Measurements from ENCODE around the gene SLC1A2. TPM values are rescaled to one million over a fixed set of nuclear protein-coding genes. Genes with fewer than 3 reads are reported as not detected.

SLC1A2 gene
- total RNA-seq, 4 donors from 2014 or later = 0.05 to 1.2 (median 0.54) TPM

DNA sequence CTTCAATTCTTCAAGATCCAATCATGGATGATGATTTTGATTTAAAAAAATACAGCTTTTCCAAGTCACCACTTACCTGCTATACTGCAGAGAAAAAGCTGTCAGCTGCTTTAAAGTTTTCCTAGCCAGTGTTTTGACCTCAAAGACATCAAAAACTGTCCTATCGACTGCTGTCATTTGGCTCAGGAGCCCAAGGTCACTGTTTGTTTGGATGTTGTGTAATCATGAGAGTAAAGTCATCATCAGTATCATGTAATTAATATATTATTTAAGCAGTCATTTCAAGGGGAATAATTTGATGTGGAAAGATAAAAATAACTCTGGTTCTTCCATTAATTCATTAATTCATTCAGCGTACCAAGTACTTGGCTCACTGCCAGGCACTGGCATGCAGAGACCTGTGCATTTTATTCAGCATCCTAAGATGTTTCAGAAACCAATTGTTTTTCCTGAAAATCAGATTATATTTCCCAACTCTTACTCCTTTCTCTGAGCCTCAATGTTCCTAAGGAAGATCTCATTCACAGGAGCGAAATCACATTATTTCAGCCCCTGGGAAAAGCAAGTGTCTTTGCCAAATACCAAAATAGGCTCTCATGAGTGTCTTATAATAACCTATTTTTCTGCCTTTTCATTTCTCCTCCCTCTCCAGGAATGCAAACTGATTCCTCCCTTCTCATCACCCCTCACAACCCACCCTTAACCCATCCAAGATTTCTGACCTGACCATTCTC lies 59.9 kb downstream of the SLC1A2 start:
- peaks cover 8 to 24% of the 10 kb centered on the region in 2 donors for H3K4me1 ChIP-seq
- TF ChIP-seq, protein P1, sequence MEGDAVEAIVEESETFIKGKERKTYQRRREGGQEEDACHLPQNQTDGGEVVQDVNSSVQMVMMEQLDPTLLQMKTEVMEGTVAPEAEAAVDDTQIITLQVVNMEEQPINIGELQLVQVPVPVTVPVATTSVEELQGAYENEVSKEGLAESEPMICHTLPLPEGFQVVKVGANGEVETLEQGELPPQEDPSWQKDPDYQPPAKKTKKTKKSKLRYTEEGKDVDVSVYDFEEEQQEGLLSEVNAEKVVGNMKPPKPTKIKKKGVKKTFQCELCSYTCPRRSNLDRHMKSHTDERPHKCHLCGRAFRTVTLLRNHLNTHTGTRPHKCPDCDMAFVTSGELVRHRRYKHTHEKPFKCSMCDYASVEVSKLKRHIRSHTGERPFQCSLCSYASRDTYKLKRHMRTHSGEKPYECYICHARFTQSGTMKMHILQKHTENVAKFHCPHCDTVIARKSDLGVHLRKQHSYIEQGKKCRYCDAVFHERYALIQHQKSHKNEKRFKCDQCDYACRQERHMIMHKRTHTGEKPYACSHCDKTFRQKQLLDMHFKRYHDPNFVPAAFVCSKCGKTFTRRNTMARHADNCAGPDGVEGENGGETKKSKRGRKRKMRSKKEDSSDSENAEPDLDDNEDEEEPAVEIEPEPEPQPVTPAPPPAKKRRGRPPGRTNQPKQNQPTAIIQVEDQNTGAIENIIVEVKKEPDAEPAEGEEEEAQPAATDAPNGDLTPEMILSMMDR (IDR thresholded peaks at IDR 0.05) = no peak
- no peak for TF ChIP-seq POLR2A (IDR thresholded peaks at IDR 0.05)
- H3K27ac ChIP-seq = peak overlapping the region in 2 of 3 donors; percentile 4 to 32
- H3K4me3 ChIP-seq (replicated peaks in 1 of 3) = no peak overlapping the region
- H3K27me3 ChIP-seq = no peaks in the 10 kb centered on the region
- DNase-seq = no peak
- no peaks in the 10 kb centered on the region for H3K9me3 ChIP-seq
- 59 to 66% methylated on average over 3 of the region's 3 CpGs for WGBS, 2 donors
- H3K36me3 ChIP-seq = no peaks in the 10 kb centered on the region
- intact Hi-C loops (cut with DNase I) = no loop called here

- Histone ChIP-seq H3K4me1 (peaks cover 0 to 13% of the 10 kb centered on the region in 2 donors), H3K9me3 (no peaks in the 10 kb centered on the region), H3K4me3 (replicated peaks in 1 of 3) (no peak overlapping the region), H3K27me3 (no peaks in the 10 kb centered on the region), H3K27ac (no peak overlapping the region), H3K36me3 (no peaks in the 10 kb centered on the region)
- DNase-seq = no peak
- intact Hi-C loops (cut with DNase I) = no loop called here
- TF ChIP-seq, protein P1 (IDR thresholded peaks at IDR 0.05) = no peak
- TF ChIP-seq POLR2A (IDR thresholded peaks at IDR 0.05) = no peak
These were observed 61.0 kb downstream of the SLC1A2 start for GRCh38 chr11:35358391-35358790.

DNA sequence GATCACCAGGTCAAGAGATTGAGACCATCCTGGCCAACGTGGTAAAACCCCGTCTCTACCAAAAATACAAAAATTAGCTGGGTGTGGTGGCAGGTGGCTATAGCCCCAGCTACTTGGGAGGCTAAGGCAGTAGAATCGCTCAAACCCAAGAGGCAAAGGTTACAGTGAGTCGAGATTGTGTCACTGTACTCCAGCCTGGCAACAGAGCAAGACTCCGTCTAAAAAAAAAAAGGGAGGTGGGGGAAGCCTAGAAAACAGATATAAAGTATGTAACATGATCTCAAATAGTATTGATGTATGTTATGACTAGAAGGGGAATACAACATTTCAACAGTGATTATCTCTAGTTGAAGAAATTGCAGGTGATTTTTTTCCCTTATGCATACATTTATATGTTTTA lies 61.4 kb downstream of the SLC1A2 start:
- Histone ChIP-seq H3K4me3 (replicated peaks in 1 of 3) (no peak overlapping the region), H3K9me3 (no peaks in the 10 kb centered on the region), H3K27ac (no peak overlapping the region), H3K4me1 (peaks cover 0 to 8% of the 10 kb centered on the region in 2 donors), H3K36me3 (no peaks in the 10 kb centered on the region), H3K27me3 (no peaks in the 10 kb centered on the region)
- intact Hi-C loops (cut with DNase I) = no loop called here
- no peak for TF ChIP-seq POLR2A (IDR thresholded peaks at IDR 0.05)
- TF ChIP-seq, protein P1 (IDR thresholded peaks at IDR 0.05) = no peak
- WGBS, 2 donors = 75 to 83% methylated on average over 5 of the region's 5 CpGs
- no peak for DNase-seq

GRCh38 chr11:35355102-35355749 lies 64.1 kb downstream of the SLC1A2 start:
- TF ChIP-seq, protein P1 (IDR thresholded peaks at IDR 0.05) = no peak
- no peak for TF ChIP-seq POLR2A (IDR thresholded peaks at IDR 0.05)
- Histone ChIP-seq H3K4me1 (peaks cover 0 to 6% of the 10 kb centered on the region in 2 donors), H3K36me3 (no peaks in the 10 kb centered on the region), H3K9me3 (no peaks in the 10 kb centered on the region), H3K27ac (no peak overlapping the region), H3K27me3 (no peaks in the 10 kb centered on the region), H3K4me3 (replicated peaks in 1 of 3) (no peak overlapping the region)
- WGBS, 2 donors = 80 to 92% methylated on average over 5 of the region's 5 CpGs
- intact Hi-C loops (cut with DNase I) = no loop called here
- no peak for DNase-seq

DNA sequence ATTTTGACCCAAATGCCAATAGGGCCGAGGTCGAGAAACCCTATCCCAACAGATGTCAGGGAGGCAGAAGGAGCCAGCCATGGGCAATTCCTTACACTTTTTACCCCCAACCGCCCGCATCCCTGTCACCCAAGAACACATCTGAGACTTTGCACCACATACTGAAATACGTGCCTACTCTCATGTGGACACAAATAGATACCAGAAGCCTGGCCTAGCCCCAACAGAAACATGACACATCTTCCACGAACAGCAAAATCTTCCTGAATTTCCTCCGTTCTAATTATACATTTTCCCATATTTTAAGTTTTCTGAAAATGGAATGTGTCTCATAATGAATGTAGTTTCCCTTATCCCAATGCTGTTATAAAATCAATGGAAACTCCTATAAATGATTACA lies 64.7 kb downstream of the SLC1A2 start:
- WGBS, 2 donors = 93 to 94% methylated on average over 7 of the region's 7 CpGs
- Histone ChIP-seq H3K36me3 (no peaks in the 10 kb centered on the region), H3K27ac (no peak overlapping the region), H3K27me3 (no peaks in the 10 kb centered on the region), H3K4me3 (replicated peaks in 1 of 3) (no peak overlapping the region), H3K9me3 (no peaks in the 10 kb centered on the region), H3K4me1 (peaks cover 0 to under 1% of the 10 kb centered on the region in 2 donors)
- TF ChIP-seq POLR2A (IDR thresholded peaks at IDR 0.05) = no peak
- TF ChIP-seq, protein P1 (IDR thresholded peaks at IDR 0.05) = no peak
- intact Hi-C loops (cut with DNase I) = no loop called here
- no peak for DNase-seq

Measured in thyroid gland (tissue), 4 donors.